Stimulated activated CD8-positive, alpha-beta memory T cell treated with anti-CD3 and anti-CD28 coated beads, Interleukin-15, amount 100 ng/mL, for 24 hours (primary cell): Measurements from ENCODE around the gene NCAPD3.

Source experiments
- DNase-seq: peaks from one replicate; pipeline ENCODE4 v3.0.0-alpha.2; 2020; ENCODE audit warnings: low read depth

Gene NCAPD3

GRCh38 chr11:134253188-134253993 is 29.6 kb upstream of the NCAPD3 start, which contains the start of the genes ACAD8 and THYN1:
TSS of gene ACAD8 (plus strand) at chr11:134253568. CDS start at chr11:134253601, 33 bp downstream.
TSS of gene THYN1 (minus strand) at chr11:134253352. CDS start at chr11:134252882, 470 bp downstream.
- DNase-seq, result peak; percentile 79

GRCh38 chr11:134252346-134253187 is 28.8 kb upstream of the NCAPD3 start:
- DNase-seq, result peak; percentile 13

GRCh38 chr11:134250675-134251074 is 26.9 kb upstream of the NCAPD3 start:
- no peak for DNase-seq

- DNase-seq, result no peak
Measured at GRCh38 chr11:134250246-134250645, 26.5 kb upstream of the NCAPD3 start.

GRCh38 chr11:134248910-134249480 is 25.2 kb upstream of the NCAPD3 start:
- DNase-seq, result no peak

GRCh38 chr11:134246678-134247077 is 22.9 kb upstream of the NCAPD3 start:
- DNase-seq, result no peak

GRCh38 chr11:134246100-134246499 is 22.3 kb upstream of the NCAPD3 start:
- no peak for DNase-seq

- no peak for DNase-seq
Measured at GRCh38 chr11:134245434-134245833, 21.7 kb upstream of the NCAPD3 start.

- no peak for DNase-seq
Measured at GRCh38 chr11:134244593-134244992, 20.8 kb upstream of the NCAPD3 start.

- no peak for DNase-seq
Measured at GRCh38 chr11:134243913-134244312, 20.1 kb upstream of the NCAPD3 start.

GRCh38 chr11:134242376-134242775 is 18.6 kb upstream of the NCAPD3 start:
- DNase-seq, result no peak

GRCh38 chr11:134240592-134240991 is 16.8 kb upstream of the NCAPD3 start:
- no peak for DNase-seq

- no peak for DNase-seq
Measured at GRCh38 chr11:134238956-134239355, 15.2 kb upstream of the NCAPD3 start.

GRCh38 chr11:134237557-134237922 is 13.8 kb upstream of the NCAPD3 start:
- DNase-seq, result no peak

GRCh38 chr11:134236834-134237556 is 13.2 kb upstream of the NCAPD3 start:
- DNase-seq, result no peak

- DNase-seq, result no peak
Measured at GRCh38 chr11:134235399-134235798, 11.6 kb upstream of the NCAPD3 start.

- no peak for DNase-seq
Measured at GRCh38 chr11:134233729-134234179, 10.0 kb upstream of the NCAPD3 start.

- no peak for DNase-seq
Measured at GRCh38 chr11:134231958-134232659, 8.3 kb upstream of the NCAPD3 start.

- DNase-seq, result no peak
Measured at GRCh38 chr11:134230339-134230738, 6.6 kb upstream of the NCAPD3 start.

- no peak for DNase-seq
Measured at GRCh38 chr11:134229126-134229790, 5.5 kb upstream of the NCAPD3 start.

GRCh38 chr11:134228625-134229024 is 4.9 kb upstream of the NCAPD3 start:
- no peak for DNase-seq
